Suprapubic skin (tissue), 4 donors: Measurements from ENCODE around the gene CCDC158. TPM values are rescaled to one million over a fixed set of nuclear protein-coding genes. Genes with fewer than 3 reads are reported as not detected.

Experiments
- DNase-seq, 2 donors: peaks; one replicate each; pipeline ENCODE4 v3.0.0-alpha.2; 2019; ENCODE audit warnings: low spot score in 2 of 2
- H3K27ac ChIP-seq: fragments of 200-600 bp; sonication (generic); one replicate; pipeline ENCODE4 v1.5.1; 2019
- H3K27me3 ChIP-seq: fragments of 200-600 bp; sonication (generic); one replicate; pipeline ENCODE4 v1.5.1; 2019
- H3K36me3 ChIP-seq: fragments of 200-600 bp; sonication (generic); one replicate; pipeline ENCODE4 v1.5.1; 2019
- H3K4me1 ChIP-seq: fragments of 200-600 bp; sonication (generic); one replicate; pipeline ENCODE4 v1.5.1; 2019
- H3K4me3 ChIP-seq: fragments of 200-600 bp; sonication (generic); one replicate; pipeline ENCODE4 v1.5.1; 2019; ENCODE audit warnings: mild to moderate bottlenecking
- H3K9me3 ChIP-seq: fragments of 200-600 bp; sonication (generic); one replicate; pipeline ENCODE4 v1.5.1; 2019
- EP300 ChIP-seq: sonication (generic); formaldehyde crosslinking; IDR thresholded peaks from one replicate; pipeline ENCODE4 v1.6.1; 2017; ENCODE audit warnings: antibody characterized with exemption
- POLR2A ChIP-seq, 2 donors: fragments of 450-650 bp; IDR thresholded peaks; one replicate each; pipeline ENCODE4 v1.6.1; 2017; ENCODE audit warnings: antibody characterized with exemption in 2 of 2, mild to moderate bottlenecking in 2 of 2, moderate library complexity in 2 of 2
- POLR2AphosphoS5 ChIP-seq, 3 donors: sonication (generic); formaldehyde crosslinking; IDR thresholded peaks; one replicate each; pipeline ENCODE4 v1.6.1; 2017; ENCODE audit warnings: antibody characterized with exemption in 3 of 3
- WGBS: methylation state at CpG from one replicate; pipeline ENCODE4 v1.1.5; 2018; 5-methylcytosine and 5-hydroxymethylcytosine counted together
- total RNA-seq, 4 donors: library from RNA; depleted of rRNA; stranded (reverse); fragments of >200 nt; gene quantifications; one replicate each; pipeline ENCODE4 v1.1.0, GENCODE V29; 2016
- TF ChIP-seq, protein P1 (sequence below), 2 donors: fragments of 200-600 bp in 1 of 2; fragments of 450-650 bp in 1 of 2; sonication (generic) in 1 of 2; IDR thresholded peaks; one replicate each; pipeline ENCODE4 v1.5.1; 2016 to 2019; ENCODE audit warnings: antibody characterized with exemption in 2 of 2, mild to moderate bottlenecking in 1 of 2, moderate library complexity in 1 of 2

The CCDC158 gene
- total RNA-seq: under 1 TPM in 1 of 4 donors, not detected in 3; 0.72 TPM

DNA sequence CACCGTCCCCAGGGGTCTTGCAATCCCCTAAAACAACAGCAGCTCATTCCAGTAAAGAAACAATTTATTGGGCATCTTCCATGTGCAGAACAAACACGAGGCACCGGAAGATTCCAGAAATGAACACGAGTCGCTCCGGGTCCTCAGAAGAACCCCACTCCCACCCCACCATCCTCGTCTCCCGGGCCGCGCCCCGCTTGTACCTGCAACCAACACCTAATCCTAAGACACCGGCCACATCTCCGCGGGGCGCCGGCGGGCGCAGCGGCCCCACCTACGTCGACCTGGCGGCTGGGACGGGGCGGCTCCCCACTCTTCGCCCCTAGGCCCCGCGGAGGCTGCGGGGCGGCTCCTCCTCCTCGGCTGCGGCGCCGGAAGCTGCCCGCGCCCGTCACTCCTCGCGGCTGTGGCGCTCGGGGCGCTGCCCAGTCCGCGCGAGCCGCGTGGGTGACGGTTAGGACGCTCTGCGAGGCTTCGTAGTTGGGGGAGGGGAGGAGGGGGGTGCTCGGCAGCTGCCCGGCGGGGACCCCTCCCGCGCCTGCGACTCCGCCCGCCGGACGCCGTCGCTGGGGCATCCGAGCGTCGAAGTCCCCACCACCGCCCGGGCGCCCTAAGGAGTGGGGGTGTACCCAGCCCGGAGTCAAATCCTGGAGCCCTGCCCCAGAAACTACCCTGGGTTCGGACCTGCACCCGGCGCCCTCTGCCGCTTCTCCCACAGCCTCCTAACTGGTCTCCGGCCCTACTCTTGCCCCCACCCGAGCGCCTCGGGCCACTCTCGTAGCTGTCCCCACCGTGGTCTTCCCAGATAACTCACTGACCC lies at the start of gene CCDC158:
Gene CCDC158, minus strand, starts transcription at position 380 of the 820 bp plus-strand sequence. CDS start 17,934 bp downstream, outside the sequence.
- H3K9me3 ChIP-seq: no peaks in the 10 kb centered on the region
- 24% methylated on average over 7 of the region's 79 CpGs for WGBS
- TF ChIP-seq, protein P1, sequence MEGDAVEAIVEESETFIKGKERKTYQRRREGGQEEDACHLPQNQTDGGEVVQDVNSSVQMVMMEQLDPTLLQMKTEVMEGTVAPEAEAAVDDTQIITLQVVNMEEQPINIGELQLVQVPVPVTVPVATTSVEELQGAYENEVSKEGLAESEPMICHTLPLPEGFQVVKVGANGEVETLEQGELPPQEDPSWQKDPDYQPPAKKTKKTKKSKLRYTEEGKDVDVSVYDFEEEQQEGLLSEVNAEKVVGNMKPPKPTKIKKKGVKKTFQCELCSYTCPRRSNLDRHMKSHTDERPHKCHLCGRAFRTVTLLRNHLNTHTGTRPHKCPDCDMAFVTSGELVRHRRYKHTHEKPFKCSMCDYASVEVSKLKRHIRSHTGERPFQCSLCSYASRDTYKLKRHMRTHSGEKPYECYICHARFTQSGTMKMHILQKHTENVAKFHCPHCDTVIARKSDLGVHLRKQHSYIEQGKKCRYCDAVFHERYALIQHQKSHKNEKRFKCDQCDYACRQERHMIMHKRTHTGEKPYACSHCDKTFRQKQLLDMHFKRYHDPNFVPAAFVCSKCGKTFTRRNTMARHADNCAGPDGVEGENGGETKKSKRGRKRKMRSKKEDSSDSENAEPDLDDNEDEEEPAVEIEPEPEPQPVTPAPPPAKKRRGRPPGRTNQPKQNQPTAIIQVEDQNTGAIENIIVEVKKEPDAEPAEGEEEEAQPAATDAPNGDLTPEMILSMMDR (IDR thresholded peaks at IDR 0.05): no peak
- TF ChIP-seq EP300 (no peak), POLR2AphosphoS5 (IDR thresholded peaks at IDR 0.05) (no peak), POLR2A (IDR thresholded peaks at IDR 0.05) (no peak)
- H3K4me3 ChIP-seq: peak within 1 kb of the TSS; percentile 61
- H3K27me3 ChIP-seq: no peaks in the 10 kb centered on the region
- H3K4me1 ChIP-seq: peaks cover 14% of the 10 kb centered on the region
- no peaks in the 10 kb centered on the region for H3K36me3 ChIP-seq
- no peak for DNase-seq
- H3K27ac ChIP-seq: no peak within 1 kb of the TSS

DNA sequence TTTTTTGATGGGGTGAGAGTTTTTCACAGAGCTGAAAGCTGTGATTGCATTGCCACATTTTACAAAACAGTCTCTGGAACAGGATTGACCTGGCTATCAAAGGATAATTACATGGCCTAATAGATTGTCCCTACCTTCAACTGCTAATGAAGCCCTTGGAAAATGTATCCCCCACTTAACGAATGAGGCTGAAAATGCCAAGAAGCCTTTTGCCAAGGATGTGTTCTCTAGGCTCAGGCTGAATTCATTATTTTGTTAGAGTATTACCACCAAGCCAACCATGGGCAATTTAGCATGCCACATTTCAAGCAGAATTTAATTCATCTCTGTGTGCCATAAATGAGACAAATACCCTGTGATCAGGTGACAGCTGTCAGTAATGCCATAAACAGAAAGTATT lies 49.6 kb upstream of the CCDC158 start:
- no peak overlapping the region for H3K4me3 ChIP-seq
- 79% methylated on average over 1 of the region's 1 CpG for WGBS
- H3K4me1 ChIP-seq: no peaks in the 10 kb centered on the region
- no peak overlapping the region for H3K27ac ChIP-seq
- TF ChIP-seq POLR2AphosphoS5 (IDR thresholded peaks at IDR 0.05): no peak
- TF ChIP-seq POLR2A (IDR thresholded peaks at IDR 0.05): no peak
- TF ChIP-seq, protein P1 (IDR thresholded peaks at IDR 0.05): no peak
- TF ChIP-seq EP300: no peak
- no peaks in the 10 kb centered on the region for H3K27me3 ChIP-seq
- H3K9me3 ChIP-seq: no peaks in the 10 kb centered on the region
- no peak for DNase-seq
- no peaks in the 10 kb centered on the region for H3K36me3 ChIP-seq

DNA sequence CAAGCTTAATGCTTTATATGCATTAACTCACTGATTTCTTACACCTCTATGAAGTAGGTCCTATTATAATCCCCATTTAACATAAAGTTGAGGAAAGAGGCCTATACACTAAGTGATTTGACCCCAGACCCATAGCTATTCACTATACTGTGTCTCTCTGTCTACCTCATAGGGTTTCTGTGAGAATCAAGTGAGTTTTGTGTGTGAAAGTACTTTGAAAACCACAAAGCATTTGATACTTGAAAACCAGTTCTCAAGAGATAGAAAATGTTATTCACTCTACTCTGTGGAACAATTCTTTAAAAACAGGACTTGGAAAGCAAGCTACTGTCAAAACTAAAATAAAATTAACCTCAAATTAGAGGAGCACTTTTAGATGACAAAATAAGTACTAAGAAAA lies 49.1 kb upstream of the CCDC158 start:
- H3K27me3 ChIP-seq: no peaks in the 10 kb centered on the region
- TF ChIP-seq POLR2AphosphoS5 (IDR thresholded peaks at IDR 0.05) (no peak), POLR2A (IDR thresholded peaks at IDR 0.05) (no peak), EP300 (no peak)
- TF ChIP-seq, protein P1 (IDR thresholded peaks at IDR 0.05): no peak
- DNase-seq: no peak
- no peaks in the 10 kb centered on the region for H3K9me3 ChIP-seq
- no peaks in the 10 kb centered on the region for H3K36me3 ChIP-seq
- no peaks in the 10 kb centered on the region for H3K4me1 ChIP-seq
- no peak overlapping the region for H3K4me3 ChIP-seq
- H3K27ac ChIP-seq: no peak overlapping the region

DNA sequence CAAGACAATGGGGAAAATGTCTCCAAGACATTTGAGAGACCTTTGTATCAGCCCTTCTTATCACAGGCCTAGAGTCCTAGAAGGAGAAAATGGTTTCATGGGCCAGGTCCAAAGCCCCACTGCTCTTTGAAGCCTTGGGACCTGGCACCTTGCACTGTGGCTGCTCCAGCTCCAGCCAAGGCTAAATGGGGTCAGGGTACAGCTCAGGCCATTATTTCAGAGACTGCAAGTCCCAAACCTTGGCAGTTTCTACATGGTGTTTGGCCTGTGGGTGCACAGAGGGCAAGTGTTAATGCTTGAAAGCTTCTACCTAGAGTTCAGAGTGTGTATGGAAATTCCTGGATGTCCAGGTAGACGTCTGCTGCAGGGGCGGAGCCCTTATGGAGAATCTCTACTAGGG lies 42.6 kb upstream of the CCDC158 start:
- no peak for DNase-seq
- no peak overlapping the region for H3K4me3 ChIP-seq
- no peak for TF ChIP-seq POLR2AphosphoS5 (IDR thresholded peaks at IDR 0.05)
- TF ChIP-seq, protein P1 (IDR thresholded peaks at IDR 0.05): no peak
- TF ChIP-seq EP300: no peak
- TF ChIP-seq POLR2A (IDR thresholded peaks at IDR 0.05): no peak
- peaks cover 4% of the 10 kb centered on the region for H3K9me3 ChIP-seq
- H3K36me3 ChIP-seq: no peaks in the 10 kb centered on the region
- 100% methylated on average over 2 of the region's 2 CpGs for WGBS
- H3K4me1 ChIP-seq: no peaks in the 10 kb centered on the region
- H3K27ac ChIP-seq: no peak overlapping the region
- H3K27me3 ChIP-seq: no peaks in the 10 kb centered on the region

DNA sequence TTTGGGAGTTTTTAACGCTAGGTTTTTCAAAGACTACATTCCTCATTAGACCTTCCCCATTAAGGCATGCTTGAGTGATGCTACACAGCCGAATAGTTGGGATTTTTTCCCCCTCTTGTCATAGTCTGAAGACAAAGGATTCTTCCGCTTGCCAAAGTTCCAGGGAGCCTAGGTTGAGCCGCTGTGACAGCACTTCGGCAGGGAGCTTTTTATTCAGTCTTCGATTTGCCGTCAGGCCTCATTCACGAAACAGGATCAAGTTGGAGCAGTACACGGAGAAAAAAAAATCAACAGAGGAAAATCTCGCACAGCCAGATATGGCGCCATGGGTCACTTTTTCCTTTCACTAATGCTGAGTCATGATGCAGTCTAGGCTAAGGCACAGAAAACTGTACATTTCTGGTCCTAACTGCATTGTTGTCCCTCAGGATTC lies 38.4 kb upstream of the CCDC158 start:
- no peak for DNase-seq
- WGBS: 61% methylated on average over 11 of the region's 11 CpGs
- TF ChIP-seq EP300 (no peak), POLR2AphosphoS5 (IDR thresholded peaks at IDR 0.05) (no peak), POLR2A (IDR thresholded peaks at IDR 0.05) (no peak)
- TF ChIP-seq, protein P1 (IDR thresholded peaks at IDR 0.05): no peak
- H3K4me3 ChIP-seq: no peak overlapping the region
- H3K27ac ChIP-seq: no peak overlapping the region
- H3K36me3 ChIP-seq: no peaks in the 10 kb centered on the region
- no peaks in the 10 kb centered on the region for H3K4me1 ChIP-seq
- no peaks in the 10 kb centered on the region for H3K27me3 ChIP-seq
- H3K9me3 ChIP-seq: peaks cover 4% of the 10 kb centered on the region
